Lower leg skin (tissue), 3 donors: ENCODE measurements around the gene ARHGAP40.

Experiments used
- CTCF ChIP-seq, 3 donors: fragments of 450-650 bp; IDR thresholded peaks; one replicate each; pipeline ENCODE4 v1.5.1; 2016; ENCODE audit warnings: antibody characterized with exemption in 3 of 3, mild to moderate bottlenecking in 3 of 3, moderate library complexity in 2 of 3
- POLR2A ChIP-seq, 2 donors: fragments of 450-650 bp; IDR thresholded peaks; one replicate each; pipeline ENCODE4 v1.6.1; 2016 to 2017; ENCODE audit warnings: antibody characterized with exemption in 2 of 2, mild to moderate bottlenecking in 1 of 2, moderate library complexity in 1 of 2

- TF ChIP-seq CTCF (IDR thresholded peaks at IDR 0.05), result no peak
- no peak for TF ChIP-seq POLR2A (IDR thresholded peaks at IDR 0.05)
Measured at GRCh38 chr20:38672504-38672903, 70.9 kb downstream of the ARHGAP40 start.
